A673 (cell line): ENCODE results near the gene TPM2. TPM values are rescaled to one million over a fixed set of nuclear protein-coding genes. Genes with fewer than 3 reads are reported as not detected.

Experiments used
- BruUV-seq: library from RNA; stranded (reverse); fragments of 400-500 nt; replicated peaks from 2 replicates; lab custom pipeline; 2021; lab: Mats Ljungman, UMichigan
- CTCF ChIA-PET: fragments of 300-600 bp; sonication (Branson Sonifier 250); formaldehyde crosslinking; loops from one replicate; lab custom pipeline; 2022; ENCODE audit warnings: antibody characterized with exemption; lab: Charles Lee
- POLR2A ChIA-PET: fragments of 300-600 bp; sonication (Branson Sonifier 250); formaldehyde crosslinking; loops from one replicate; lab custom pipeline; 2022; ENCODE audit warnings: antibody characterized with exemption; ENCODE audit not compliant: low non-redundant PET; lab: Charles Lee
- DNase-seq: peaks from one replicate; pipeline ENCODE4 v3.0.0-alpha.2; 2015; ENCODE audit warnings: low spot score
- H3K27ac ChIP-seq: fragments of 200-600 bp; sonication (generic); 2 replicates; pipeline ENCODE4 v1.5.1; 2016; ENCODE audit warnings: mixed run types, low read depth, mild to moderate bottlenecking, mixed read lengths, antibody characterized with exemption, low read length; ENCODE audit not compliant: poor library complexity, severe bottlenecking
- H3K27me3 ChIP-seq: fragments of 200-600 bp; sonication (generic); replicated peaks from 2 replicates; pipeline ENCODE4 v1.6.1; 2017; ENCODE audit warnings: mixed run types, low read depth, mild to moderate bottlenecking, mixed read lengths, antibody characterized with exemption, low read length; ENCODE audit not compliant: insufficient read depth, poor library complexity
- H3K36me3 ChIP-seq: fragments of 200-600 bp; sonication (generic); 2 replicates; pipeline ENCODE4 v1.6.1; 2016; ENCODE audit warnings: mixed run types, mild to moderate bottlenecking, mixed read lengths, antibody characterized with exemption, low read length; ENCODE audit not compliant: insufficient read depth, poor library complexity, severe bottlenecking
- H3K4me1 ChIP-seq: fragments of 200-600 bp; sonication (generic); 2 replicates; pipeline ENCODE4 v1.6.1; 2017; ENCODE audit warnings: mixed run types, mild to moderate bottlenecking, mixed read lengths, antibody characterized with exemption, low read length; ENCODE audit not compliant: insufficient read depth, poor library complexity, severe bottlenecking
- H3K4me3 ChIP-seq: fragments of 200-600 bp; sonication (generic); 2 replicates; pipeline ENCODE4 v1.5.1; 2016; ENCODE audit warnings: low read depth, mixed run types, mild to moderate bottlenecking, mixed read lengths, low read length; ENCODE audit not compliant: poor library complexity, severe bottlenecking
- H3K9me3 ChIP-seq: fragments of 200-600 bp; sonication (generic); 2 replicates; pipeline ENCODE4 v1.6.1; 2016; ENCODE audit warnings: mixed run types, low read depth, mild to moderate bottlenecking, mixed read lengths, antibody characterized with exemption, low read length; ENCODE audit not compliant: poor library complexity, severe bottlenecking
- EZH2 ChIP-seq: fragments of 200-600 bp; sonication (generic); IDR thresholded peaks from 2 replicates; pipeline ENCODE4 v1.6.1; 2017; ENCODE audit warnings: borderline replicate concordance, low read depth, mild to moderate bottlenecking, mixed read lengths, antibody characterized with exemption, low read length; ENCODE audit not compliant: poor library complexity, severe bottlenecking
- intact Hi-C: fragments of 100-400 bp; cut with micrococcal nuclease; formaldehyde crosslinking; loops from one replicate; pipeline ENCODE4 v1.10.0; 2022; ENCODE audit not compliant: unreplicated experiment
- total RNA-seq: library from RNA; stranded (reverse); gene quantifications from 2 replicates; pipeline ENCODE4 v1.2.3, GENCODE V29; 2021
- TF ChIP-seq, protein P1 (sequence below): fragments of 300-800, 200-600 bp; sonication (generic); conservative IDR thresholded peaks from 2 replicates; pipeline ENCODE4 v1.5.1; 2017; ENCODE audit warnings: low read depth, mild to moderate bottlenecking, antibody characterized with exemption, low read length, moderate library complexity, mixed read lengths

The TPM2 gene
- total RNA-seq, 1 experiment from 2014 or later = 44.3 TPM

DNA sequence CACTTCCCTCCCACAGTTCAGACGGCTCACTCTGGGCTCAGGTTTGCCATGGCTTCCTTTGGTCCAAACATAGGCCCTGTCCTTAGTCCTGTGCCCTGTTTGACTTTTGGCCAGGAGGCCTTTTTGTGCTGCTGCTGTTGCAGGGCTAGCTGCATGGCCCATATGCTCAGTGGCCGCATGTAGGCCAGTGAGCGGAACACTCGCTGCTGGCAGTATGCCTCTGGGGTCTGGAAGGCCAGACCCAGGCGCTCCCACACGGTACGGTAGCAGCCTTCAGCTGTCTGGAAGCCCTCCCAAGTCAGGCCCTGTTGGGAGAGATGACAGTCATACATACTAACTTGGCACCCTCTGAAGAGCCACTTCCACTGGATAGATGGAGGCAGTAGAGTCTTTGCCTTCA is 47.4 kb upstream of the TPM2 start:
- intact Hi-C loops = loop anchor here (5.0 to 10.0 kb wide), 2 partner anchors 40 to 78 kb away; partner anchors contain the start of genes HINT2 and SPAG8
- Histone ChIP-seq H3K27me3 (no peaks in the 10 kb centered on the region), H3K27ac (no peak overlapping the region), H3K9me3 (no peaks in the 10 kb centered on the region), H3K4me3 (no peak overlapping the region), H3K36me3 (peaks cover 62% of the 10 kb centered on the region), H3K4me1 (no peaks in the 10 kb centered on the region)
- TF ChIP-seq, protein P1, sequence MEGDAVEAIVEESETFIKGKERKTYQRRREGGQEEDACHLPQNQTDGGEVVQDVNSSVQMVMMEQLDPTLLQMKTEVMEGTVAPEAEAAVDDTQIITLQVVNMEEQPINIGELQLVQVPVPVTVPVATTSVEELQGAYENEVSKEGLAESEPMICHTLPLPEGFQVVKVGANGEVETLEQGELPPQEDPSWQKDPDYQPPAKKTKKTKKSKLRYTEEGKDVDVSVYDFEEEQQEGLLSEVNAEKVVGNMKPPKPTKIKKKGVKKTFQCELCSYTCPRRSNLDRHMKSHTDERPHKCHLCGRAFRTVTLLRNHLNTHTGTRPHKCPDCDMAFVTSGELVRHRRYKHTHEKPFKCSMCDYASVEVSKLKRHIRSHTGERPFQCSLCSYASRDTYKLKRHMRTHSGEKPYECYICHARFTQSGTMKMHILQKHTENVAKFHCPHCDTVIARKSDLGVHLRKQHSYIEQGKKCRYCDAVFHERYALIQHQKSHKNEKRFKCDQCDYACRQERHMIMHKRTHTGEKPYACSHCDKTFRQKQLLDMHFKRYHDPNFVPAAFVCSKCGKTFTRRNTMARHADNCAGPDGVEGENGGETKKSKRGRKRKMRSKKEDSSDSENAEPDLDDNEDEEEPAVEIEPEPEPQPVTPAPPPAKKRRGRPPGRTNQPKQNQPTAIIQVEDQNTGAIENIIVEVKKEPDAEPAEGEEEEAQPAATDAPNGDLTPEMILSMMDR = no peak
- TF ChIP-seq EZH2 = no peak
- DNase-seq = no peak
- POLR2A ChIA-PET = no interaction called here
- TSS peak; percentile 46 for BruUV-seq
- CTCF ChIA-PET = interaction anchor here (0.5 kb wide), 1 partner anchor 40 kb away, joined by 6 read pairs; no protein-coding TSS in a partner anchor

DNA sequence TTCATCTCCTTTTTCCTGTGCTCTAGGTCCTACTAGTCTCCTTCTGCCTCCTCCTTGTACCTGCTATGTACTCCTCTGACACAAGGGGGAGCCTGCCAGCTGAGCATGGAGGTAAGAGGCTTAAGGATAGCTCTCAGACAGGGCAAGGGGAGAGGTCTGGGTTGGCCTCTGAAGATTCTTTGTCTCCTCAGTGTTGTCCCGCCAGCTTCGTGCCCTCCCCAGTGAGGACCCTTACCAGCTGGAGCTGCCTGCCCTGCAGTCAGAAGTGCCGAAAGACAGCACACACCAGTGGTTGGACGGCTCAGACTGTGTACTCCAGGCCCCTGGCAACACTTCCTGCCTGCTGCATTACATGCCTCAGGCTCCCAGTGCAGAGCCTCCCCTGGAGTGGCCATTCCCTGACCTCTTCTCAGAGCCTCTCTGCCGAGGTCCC is 46.5 kb upstream of the TPM2 start:
- H3K4me1 ChIP-seq = no peaks in the 10 kb centered on the region
- no peak overlapping the region for H3K27ac ChIP-seq
- H3K9me3 ChIP-seq = no peaks in the 10 kb centered on the region
- H3K4me3 ChIP-seq = no peak overlapping the region
- no TSS peak for BruUV-seq
- ChIA-PET CTCF (interaction anchor here (0.7 to 1.0 kb wide), 3 partner anchors 12 to 146 kb away, joined by 3 to 6 read pairs (median 4); no protein-coding TSS in a partner anchor), POLR2A (no interaction called here)
- no peaks in the 10 kb centered on the region for H3K27me3 ChIP-seq
- H3K36me3 ChIP-seq = peaks cover 58% of the 10 kb centered on the region
- intact Hi-C loops = loop anchor here (5.0 to 10.0 kb wide), 2 partner anchors 41 to 79 kb away; partner anchors contain the start of genes HINT2 and SPAG8
- no peak for TF ChIP-seq EZH2
- TF ChIP-seq, protein P1 = peak; percentile 85
- DNase-seq = peak; percentile 82

- BruUV-seq = no TSS peak
- ChIA-PET POLR2A (no interaction called here), CTCF (no interaction called here)
- Histone ChIP-seq H3K4me3 (no peak overlapping the region), H3K4me1 (peaks cover 14% of the 10 kb centered on the region), H3K9me3 (no peaks in the 10 kb centered on the region), H3K27me3 (no peaks in the 10 kb centered on the region), H3K27ac (no peak overlapping the region), H3K36me3 (peaks cover 44% of the 10 kb centered on the region)
- TF ChIP-seq, protein P1 = no peak
- TF ChIP-seq EZH2 = no peak
- no peak for DNase-seq
- intact Hi-C loops = loop anchor here (5.0 to 10.0 kb wide), 2 partner anchors 77 to 81 kb away; partner anchors contain the start of genes CCDC107, HINT2, RMRP and SPAG8
These were observed 44.4 kb upstream of the TPM2 start for GRCh38 chr9:35734096-35734495.
